Esophagus muscularis mucosa (tissue), 4 donors: ENCODE data around the gene ETV3L. TPM values are rescaled to one million over a fixed set of nuclear protein-coding genes. Genes with fewer than 3 reads are reported as not detected.
A peak's percentile ranks its signal among the peaks of the same experiment; 100 is the strongest.

ENCODE experiments used
- DNase-seq: peaks from one replicate; pipeline ENCODE4 v3.0.0-alpha.2; 2017; ENCODE audit errors: extremely low spot score
- H3K27ac ChIP-seq, 4 donors: fragments of 200-600 bp; sonication (generic); replicated peaks in 1 of 4; 1 replicate in 3 of 4; 2 replicates in 1 of 4; pipeline ENCODE4 v1.5.1; 2016 to 2019; ENCODE audit warnings: mild to moderate bottlenecking in 1 of 4
- H3K27me3 ChIP-seq, 4 donors: fragments of 200-600 bp; sonication (generic); one replicate each; pipeline versions ENCODE4 v1.5.1 to v1.6.0; 2016 to 2019
- H3K36me3 ChIP-seq, 4 donors: fragments of 200-600 bp; sonication (generic); one replicate each; pipeline ENCODE4 v1.5.1; 2016 to 2019
- H3K4me1 ChIP-seq, 4 donors: fragments of 200-600 bp; sonication (generic); one replicate each; pipeline ENCODE4 v1.5.1; 2016 to 2019
- H3K4me3 ChIP-seq, 4 donors: fragments of 200-600 bp; sonication (generic); 1 replicate in 2 of 4; 2 replicates in 2 of 4; pipeline ENCODE4 v1.5.1; 2016 to 2019; ENCODE audit warnings: mild to moderate bottlenecking in 4 of 4, moderate library complexity in 1 of 4
- H3K9me3 ChIP-seq, 4 donors: fragments of 200-600 bp; sonication (generic); 1 replicate in 3 of 4; 2 replicates in 1 of 4; pipeline ENCODE4 v1.5.1; 2016 to 2019
- EP300 ChIP-seq: sonication (generic); formaldehyde crosslinking; IDR thresholded peaks from one replicate; pipeline ENCODE4 v1.6.1; 2017; ENCODE audit warnings: antibody characterized with exemption
- POLR2A ChIP-seq: fragments of 450-650 bp; IDR thresholded peaks from one replicate; pipeline ENCODE4 v1.6.1; 2017; ENCODE audit warnings: antibody characterized with exemption, moderate library complexity, mild to moderate bottlenecking, low read depth
- POLR2AphosphoS5 ChIP-seq, 2 donors: sonication (generic); formaldehyde crosslinking; IDR thresholded peaks; one replicate each; pipeline ENCODE4 v1.6.1; 2017; ENCODE audit warnings: antibody characterized with exemption in 2 of 2
- WGBS: methylation state at CpG from one replicate; pipeline ENCODE4 v1.1.5; 2018; 5-methylcytosine and 5-hydroxymethylcytosine counted together
- intact Hi-C: fragments of 100-400 bp; cut with DNase I; formaldehyde crosslinking; loops from one replicate; pipeline ENCODE4 v1.15.1; 2023
- total RNA-seq, 4 donors: library from RNA; depleted of rRNA; stranded (reverse); fragments of >200 nt; gene quantifications; one replicate each; pipeline versions ENCODE4 v1.1.0 to v1.2.1, GENCODE V29; 2016
- TF ChIP-seq, protein P1 (sequence below), 3 experiments: fragments of 200-600 bp in 2 of 3; fragments of 450-650 bp in 1 of 3; sonication (generic) in 2 of 3; IDR thresholded peaks; one replicate each; pipeline ENCODE4 v1.5.1; 2017 to 2019; ENCODE audit warnings: antibody characterized with exemption in 3 of 3, mild to moderate bottlenecking in 2 of 3, moderate library complexity in 1 of 3

The ETV3L gene
- total RNA-seq, 4 donors from 2014 or later: not detected

DNA sequence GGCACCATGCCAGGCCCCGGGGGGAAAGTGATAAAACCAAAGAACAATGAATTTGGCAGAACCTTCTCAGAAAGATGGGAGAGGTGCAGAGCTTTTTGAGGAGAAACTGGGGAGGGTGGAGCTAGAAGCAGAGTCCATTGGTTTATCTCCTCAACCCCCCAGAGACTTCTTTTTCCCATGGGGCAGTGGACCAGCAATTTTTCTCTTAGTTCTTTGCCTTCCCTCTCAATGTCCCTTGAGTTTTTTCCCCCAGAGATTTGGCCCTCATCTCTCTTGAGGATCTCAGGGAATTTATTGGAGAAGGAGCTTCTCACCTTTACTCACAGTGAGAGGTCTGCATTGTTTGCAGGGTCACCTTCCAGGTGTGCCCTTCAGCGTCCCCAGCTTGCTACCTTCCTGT lies 48.8 kb downstream of the ETV3L start:
- Histone ChIP-seq H3K36me3 (no peaks in the 10 kb centered on the region), H3K9me3 (peaks cover 0 to 11% (median 3%) of the 10 kb centered on the region in 4 donors), H3K27ac (no peak overlapping the region), H3K4me1 (peaks cover 0 to 8% (median 6%) of the 10 kb centered on the region in 4 donors), H3K27me3 (no peaks in the 10 kb centered on the region), H3K4me3 (no peak overlapping the region)
- TF ChIP-seq EP300 (no peak), POLR2AphosphoS5 (IDR thresholded peaks at IDR 0.05) (no peak), POLR2A (no peak)
- TF ChIP-seq, protein P1, sequence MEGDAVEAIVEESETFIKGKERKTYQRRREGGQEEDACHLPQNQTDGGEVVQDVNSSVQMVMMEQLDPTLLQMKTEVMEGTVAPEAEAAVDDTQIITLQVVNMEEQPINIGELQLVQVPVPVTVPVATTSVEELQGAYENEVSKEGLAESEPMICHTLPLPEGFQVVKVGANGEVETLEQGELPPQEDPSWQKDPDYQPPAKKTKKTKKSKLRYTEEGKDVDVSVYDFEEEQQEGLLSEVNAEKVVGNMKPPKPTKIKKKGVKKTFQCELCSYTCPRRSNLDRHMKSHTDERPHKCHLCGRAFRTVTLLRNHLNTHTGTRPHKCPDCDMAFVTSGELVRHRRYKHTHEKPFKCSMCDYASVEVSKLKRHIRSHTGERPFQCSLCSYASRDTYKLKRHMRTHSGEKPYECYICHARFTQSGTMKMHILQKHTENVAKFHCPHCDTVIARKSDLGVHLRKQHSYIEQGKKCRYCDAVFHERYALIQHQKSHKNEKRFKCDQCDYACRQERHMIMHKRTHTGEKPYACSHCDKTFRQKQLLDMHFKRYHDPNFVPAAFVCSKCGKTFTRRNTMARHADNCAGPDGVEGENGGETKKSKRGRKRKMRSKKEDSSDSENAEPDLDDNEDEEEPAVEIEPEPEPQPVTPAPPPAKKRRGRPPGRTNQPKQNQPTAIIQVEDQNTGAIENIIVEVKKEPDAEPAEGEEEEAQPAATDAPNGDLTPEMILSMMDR (IDR thresholded peaks at IDR 0.05): no peak
- intact Hi-C loops: no loop called here
- DNase-seq: no peak
- WGBS: 61% methylated on average over 2 of the region's 2 CpGs

DNA sequence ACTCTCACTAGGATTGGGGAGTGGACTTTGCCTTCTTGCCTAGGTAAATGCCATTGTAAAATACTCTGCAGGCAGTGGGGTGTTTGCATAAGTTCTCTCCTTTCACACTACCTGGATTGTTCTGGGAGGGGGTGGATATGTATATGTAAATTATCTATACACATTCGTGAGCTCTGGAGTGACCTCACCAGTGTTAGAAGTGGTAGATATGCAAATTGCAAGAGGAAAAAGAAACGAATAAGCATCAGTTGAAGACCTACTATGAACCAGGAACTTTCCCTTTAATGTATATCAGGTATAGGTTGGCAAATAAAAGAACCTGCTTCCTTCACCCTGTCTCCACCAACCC lies 52.6 kb downstream of the ETV3L start:
- WGBS: 65% methylated on average over 2 of the region's 2 CpGs
- Histone ChIP-seq H3K27ac (peak overlapping the region in 2 of 4 donors; percentile 93 to 95), H3K4me1 (peaks cover 30 to 40% (median 37%) of the 10 kb centered on the region in 4 donors), H3K9me3 (peaks cover 0 to 4% (median 0%) of the 10 kb centered on the region in 4 donors), H3K27me3 (no peaks in the 10 kb centered on the region), H3K36me3 (no peaks in the 10 kb centered on the region), H3K4me3 (no peak overlapping the region)
- intact Hi-C loops: no loop called here
- TF ChIP-seq EP300 (no peak), POLR2AphosphoS5 (IDR thresholded peaks at IDR 0.05) (no peak), POLR2A (no peak)
- TF ChIP-seq, protein P1 (IDR thresholded peaks at IDR 0.05): no peak
- DNase-seq: no peak

DNA sequence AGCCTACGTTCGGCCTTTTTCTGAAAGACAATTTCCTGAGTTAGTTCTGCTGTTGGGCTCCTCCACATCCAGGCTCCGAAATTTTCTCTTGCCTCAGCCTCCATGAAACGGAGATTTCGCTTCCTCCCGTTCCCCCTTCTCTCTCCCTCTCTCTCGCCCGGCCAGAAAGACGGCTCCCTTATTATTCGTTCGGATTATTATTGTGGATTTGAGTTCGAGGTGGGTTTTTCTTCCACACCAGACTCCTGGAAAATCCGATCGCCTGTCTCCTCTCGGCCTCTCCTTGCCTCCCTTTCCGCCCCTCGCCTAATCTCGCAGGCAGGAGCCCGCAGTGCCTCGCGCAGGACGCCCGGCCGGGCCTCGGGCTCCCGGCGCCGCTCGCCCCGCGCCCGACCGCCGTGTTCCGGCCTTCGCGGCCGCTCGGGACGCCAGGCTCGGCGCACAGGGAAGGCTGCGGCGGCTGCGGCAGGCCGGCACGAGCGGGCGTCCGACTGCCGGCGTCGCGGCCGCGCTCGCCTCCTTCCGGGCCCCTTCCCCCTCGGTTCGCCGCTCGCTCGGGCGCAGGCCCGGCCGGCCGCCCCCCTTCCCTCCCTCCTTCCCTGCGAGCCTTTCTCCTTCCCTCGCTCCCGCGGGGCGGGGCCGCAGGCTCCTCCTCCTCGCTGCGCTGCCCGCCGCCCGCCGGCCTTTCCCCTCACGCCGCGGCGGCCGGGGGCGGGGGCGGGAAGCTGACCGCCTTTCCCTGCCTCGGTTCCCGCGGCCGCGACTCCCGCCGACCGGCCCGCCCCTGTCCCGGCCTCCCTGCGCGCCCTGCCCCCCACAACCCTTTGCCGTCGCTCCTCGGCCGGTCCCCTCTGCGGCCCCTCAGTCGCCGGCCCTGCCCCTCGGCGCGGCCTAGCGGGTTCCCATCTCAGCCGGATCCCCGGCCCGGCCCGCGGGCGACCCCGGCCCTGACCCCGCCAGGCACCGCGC lies 54.1 kb downstream of the ETV3L start, which contains the start of gene ARHGEF11:
ARHGEF11 (minus strand) TSS at position 493 of the 969 bp plus-strand sequence. CDS start 1,412 bp downstream, outside the sequence.
- Histone ChIP-seq H3K36me3 (no peaks in the 10 kb centered on the region), H3K4me3 (peak within 1 kb of the TSS; percentile 68 to 90 (median 77)), H3K4me1 (peaks cover 33 to 53% (median 51%) of the 10 kb centered on the region in 4 donors), H3K9me3 (no peaks in the 10 kb centered on the region), H3K27ac (peak within 1 kb of the TSS; percentile 89 to 95 (median 92)), H3K27me3 (no peaks in the 10 kb centered on the region)
- intact Hi-C loops: no loop called here
- DNase-seq: peak; percentile 96
- WGBS: under 1% methylated on average over 20 of the region's 120 CpGs
- peak; percentile 60 to 71 for TF ChIP-seq POLR2AphosphoS5 (IDR thresholded peaks at IDR 0.05)
- TF ChIP-seq, protein P1 (IDR thresholded peaks at IDR 0.05): no peak

DNA sequence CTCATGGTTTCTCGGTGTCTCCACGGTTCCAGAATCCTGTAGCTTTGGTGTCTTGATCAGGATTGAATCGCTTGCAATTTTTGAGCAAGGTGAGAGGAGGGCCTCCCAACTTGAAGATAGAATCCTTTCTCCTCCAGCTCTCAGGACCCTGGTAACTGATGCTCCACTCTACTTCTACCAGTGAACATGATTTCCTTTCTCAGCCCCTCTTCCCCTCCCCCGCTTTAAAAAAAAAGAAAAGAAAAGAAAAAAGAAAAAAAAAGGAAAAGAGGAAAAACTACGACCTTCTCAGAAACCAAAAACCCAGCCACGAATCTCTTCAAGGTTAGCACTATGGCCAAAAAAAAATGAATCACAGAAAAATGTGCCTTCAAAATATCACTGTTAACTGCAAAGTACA lies 55.3 kb downstream of the ETV3L start:
- peak overlapping the region; percentile 68 to 90 (median 77) for H3K4me3 ChIP-seq
- no peaks in the 10 kb centered on the region for H3K9me3 ChIP-seq
- intact Hi-C loops: no loop called here
- DNase-seq: no peak
- TF ChIP-seq, protein P1 (IDR thresholded peaks at IDR 0.05): no peak
- H3K4me1 ChIP-seq: peaks cover 34 to 63% (median 59%) of the 10 kb centered on the region in 4 donors
- no peaks in the 10 kb centered on the region for H3K36me3 ChIP-seq
- H3K27me3 ChIP-seq: no peaks in the 10 kb centered on the region
- 37% methylated on average over 6 of the region's 6 CpGs for WGBS
- H3K27ac ChIP-seq: peak overlapping the region in 1 of 4 donors; percentile 93
